ENCODE measurements around the gene ERICH2. TPM values are rescaled to one million over a fixed set of nuclear protein-coding genes. Genes with fewer than 3 reads are reported as not detected.

The ERICH2 gene
- polyA plus RNA-seq, 12 donors = 0.62 to 2.4 (median 0.92) TPM; not detected in 3

- no peak for DNase-seq
Measured at GRCh38 chr2:170817093-170818035, 47.2 kb downstream of the ERICH2 start.

DNA sequence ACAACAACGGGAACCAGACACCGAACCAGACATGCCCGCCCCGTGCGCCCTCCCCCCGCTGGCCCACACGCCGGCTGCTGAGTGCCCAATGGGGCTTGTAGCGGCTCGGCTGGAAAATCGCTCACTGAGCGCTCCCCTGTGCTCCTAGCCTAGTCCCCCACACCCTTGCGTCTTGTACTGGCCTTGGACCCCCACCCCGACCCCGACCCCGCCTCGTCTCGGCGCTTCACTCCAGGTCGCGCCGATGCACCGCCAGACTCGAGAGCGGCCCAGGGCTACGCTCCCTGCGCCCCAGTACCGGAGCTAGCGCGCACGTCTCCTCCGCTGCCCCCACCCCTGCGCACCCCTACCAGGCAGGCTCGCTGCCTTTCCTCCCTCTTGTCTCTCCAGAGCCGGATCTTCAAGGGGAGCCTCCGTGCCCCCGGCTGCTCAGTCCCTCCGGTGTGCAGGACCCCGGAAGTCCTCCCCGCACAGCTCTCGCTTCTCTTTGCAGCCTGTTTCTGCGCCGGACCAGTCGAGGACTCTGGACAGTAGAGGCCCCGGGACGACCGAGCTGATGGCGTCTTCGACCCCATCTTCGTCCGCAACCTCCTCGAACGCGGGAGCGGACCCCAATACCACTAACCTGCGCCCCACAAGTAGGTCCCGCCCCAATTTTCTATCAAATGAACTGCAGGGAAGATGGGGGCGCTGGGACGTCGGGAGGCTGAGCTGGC lies 48.0 kb downstream of the ERICH2 start:
- DNase-seq = no peak

- DNase-seq = no peak
Measured at GRCh38 chr2:170818752-170819470, 48.7 kb downstream of the ERICH2 start.

- no peak for DNase-seq
Measured at GRCh38 chr2:170819680-170820664, 49.8 kb downstream of the ERICH2 start.

- DNase-seq = no peak
Measured at GRCh38 chr2:170820757-170821530, 50.8 kb downstream of the ERICH2 start.

DNA sequence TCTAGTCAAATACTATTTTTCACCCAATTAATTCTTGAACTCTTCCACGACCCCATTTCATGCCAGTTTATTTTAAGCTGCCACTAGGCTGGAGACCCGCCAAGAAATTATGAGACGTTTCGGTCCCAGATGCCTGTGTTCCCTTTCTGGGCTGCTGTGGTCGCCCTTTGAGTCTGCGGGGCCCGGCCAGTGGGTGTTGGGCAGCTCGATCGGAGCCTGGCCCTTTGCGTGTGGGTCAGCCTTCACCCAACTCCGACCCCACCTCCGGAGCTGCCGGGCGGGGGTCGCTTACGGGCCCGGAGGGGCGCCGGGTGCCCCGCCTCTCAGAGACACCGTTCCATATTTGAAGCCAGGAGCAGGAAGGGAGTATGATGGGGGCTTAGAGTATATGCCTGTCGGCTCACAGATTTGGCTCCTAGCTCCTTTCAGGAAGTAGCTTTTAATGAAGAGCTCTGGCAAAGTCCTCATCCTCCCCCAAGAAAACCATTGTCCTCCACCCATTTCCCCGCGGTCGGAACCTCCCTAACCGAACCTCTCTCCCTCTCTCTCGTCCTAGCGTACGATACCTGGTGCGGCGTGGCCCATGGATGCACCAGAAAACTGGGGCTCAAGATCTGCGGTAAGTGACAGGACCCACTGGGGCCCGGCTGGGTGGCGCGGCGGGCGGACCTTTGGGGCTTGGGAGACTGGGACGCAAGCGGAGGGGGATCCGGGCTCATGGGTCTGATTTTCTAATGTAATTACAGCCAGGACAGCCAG lies 51.5 kb downstream of the ERICH2 start:
- DNase-seq = no peak

DNA sequence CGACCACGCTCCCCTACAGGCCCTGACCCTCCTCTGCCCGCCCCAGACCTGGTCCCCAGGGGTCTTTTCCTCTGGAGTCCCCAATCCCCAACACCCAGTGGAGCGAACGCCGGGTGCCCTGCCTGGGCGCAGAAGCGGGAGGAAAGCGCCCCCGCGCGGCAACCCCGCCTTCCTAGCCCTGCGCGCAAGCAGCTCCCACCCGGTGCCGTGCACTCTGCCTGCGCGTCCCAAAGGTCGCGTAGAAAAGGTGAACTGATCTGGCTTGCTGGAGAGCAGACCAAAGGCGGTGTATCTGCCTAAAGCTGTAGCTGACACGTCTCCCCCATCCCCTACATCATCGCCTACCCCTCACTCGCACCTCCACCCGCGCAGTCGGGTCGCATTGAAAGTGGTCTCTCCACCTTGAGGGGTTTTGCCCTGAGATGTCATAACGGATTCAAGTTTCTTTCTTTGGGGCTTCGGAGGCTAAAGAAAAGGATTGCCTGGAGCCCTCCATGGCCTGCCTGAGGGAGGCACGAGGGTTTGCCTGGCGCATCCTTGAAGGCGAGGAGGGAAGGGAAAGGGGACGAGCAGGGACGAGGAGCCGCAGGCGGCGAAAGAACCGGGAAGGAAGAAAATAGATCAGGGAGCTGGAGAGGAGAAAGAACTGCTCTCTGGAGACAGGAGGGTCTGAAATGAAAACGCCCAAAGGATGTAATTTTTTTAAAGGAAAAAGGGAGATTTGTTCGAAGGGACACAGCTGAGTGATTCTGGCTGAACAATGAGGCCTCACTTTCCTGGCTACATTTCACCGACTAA lies 52.3 kb downstream of the ERICH2 start:
- no peak for DNase-seq

DNA sequence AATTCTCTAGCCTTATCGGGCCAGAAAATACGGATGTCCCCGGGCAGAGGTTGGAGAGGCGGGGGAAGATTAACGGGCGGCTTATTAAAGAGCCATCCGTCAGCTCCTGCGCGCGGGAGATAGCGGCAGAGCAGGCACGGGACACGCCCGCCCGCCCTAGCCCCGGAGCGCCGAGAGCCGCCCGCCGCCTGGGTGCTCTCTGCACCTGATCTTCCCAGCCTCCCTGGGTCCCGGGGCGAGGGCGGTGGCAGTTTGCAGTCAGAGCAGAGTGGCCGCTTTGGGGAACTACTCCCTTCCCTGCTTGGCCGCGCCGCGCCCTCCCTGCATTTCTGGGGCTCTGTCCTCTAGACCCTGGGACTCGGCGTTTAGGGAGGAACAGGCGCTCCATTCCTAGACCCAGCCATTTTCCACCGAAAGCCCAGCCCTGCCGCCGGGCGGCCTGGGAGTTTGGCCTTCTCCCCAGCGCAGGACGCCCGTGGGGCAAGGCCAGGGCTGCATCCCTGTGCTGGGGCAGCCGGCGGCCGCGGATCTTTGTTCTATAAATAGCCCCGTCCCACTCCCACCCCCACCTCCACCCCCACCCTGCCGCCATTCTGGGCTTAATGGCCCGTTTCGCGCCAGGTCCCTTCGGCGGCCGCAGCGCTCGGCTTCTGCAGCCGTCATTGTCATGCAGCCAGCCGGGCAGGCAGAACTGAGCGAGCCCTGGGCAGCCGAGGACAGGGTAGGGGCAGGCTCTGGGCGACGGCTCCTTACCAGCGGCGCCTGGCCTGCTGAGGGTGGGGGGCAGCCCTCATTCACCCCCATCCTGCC lies 53.1 kb downstream of the ERICH2 start:
- no peak for DNase-seq

DNA sequence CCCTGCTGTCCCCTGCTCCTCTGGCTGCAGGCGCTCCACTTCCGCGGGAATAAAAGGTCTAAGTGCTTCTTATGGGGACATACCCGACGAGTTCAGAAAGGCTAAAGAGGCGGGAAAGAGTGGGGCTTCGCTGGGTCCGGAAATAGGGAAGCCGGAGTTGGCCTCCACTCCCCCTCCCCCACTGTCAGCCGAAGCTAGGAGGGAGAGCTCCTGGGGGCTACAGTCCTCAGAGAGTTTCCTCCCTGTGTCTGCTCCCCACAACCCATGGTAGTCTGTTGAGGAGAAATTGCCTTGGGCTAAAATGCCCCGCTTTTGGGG lies 53.7 kb downstream of the ERICH2 start:
- DNase-seq = no peak

DNA sequence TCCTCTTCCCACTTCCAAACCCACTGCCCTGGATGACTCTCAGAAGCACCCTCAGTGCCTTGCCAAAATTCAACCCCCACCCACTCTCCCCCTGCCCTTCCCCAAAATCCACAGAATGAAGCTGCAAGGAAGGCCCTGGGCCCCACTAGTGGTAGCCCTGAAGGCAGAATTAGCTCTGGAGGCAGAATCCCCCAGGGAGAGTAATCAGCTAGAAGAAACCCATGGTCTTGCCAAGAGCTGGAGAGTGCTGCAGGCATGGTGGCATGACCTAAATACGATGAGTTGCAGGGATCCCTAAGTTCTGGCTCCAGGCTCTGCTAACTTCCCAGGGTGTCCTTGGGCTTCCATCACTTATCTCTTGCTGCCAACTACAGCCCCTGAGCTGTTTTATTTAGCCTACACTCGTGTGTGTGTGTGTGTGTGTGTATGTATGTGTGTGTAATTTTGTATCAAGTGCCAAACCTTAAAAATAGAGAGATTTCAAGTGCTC lies 54.4 kb downstream of the ERICH2 start:
- DNase-seq = no peak

- no peak for DNase-seq
Measured at GRCh38 chr2:170827841-170828532, 57.8 kb downstream of the ERICH2 start.

DNA sequence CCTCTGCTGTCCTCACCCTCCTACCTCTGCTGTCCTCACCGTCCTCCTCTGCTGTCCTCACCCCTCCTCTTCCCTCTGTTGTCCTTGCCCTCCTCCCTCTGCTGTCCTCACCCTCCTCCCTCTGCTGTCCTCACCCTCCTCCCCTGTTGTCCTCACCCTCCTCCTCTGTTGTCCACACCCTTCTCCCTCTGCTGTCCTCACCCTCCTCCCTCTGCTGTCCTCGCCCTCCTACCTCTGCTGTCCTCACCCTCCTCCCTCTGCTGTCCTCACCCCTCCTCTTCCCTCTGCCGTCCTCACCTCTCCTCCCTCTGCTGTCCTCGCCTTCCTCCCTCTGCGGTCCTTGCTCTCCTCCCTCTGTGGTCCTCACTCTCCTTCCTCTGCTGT lies 58.3 kb downstream of the ERICH2 start:
- DNase-seq = no peak

DNA sequence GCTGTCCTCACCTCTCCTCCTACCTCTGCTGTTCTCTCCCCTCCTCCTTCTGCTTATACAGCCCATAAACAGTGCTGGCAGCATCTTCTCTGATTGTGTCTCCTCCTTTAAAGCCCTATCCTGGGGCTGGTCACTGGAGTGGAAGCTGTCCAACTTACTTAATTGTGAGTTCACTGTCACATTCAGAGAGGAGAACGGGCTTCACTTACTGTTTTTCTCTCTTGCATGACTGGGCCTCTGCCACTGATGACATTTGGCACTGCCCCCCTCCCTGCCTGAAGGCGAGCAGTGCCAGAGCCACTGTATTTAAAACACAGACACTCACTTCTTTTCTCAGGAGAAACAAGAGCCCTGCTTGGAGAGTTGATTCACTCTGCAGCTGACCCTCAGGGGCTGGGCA lies 58.9 kb downstream of the ERICH2 start:
- no peak for DNase-seq

DNA sequence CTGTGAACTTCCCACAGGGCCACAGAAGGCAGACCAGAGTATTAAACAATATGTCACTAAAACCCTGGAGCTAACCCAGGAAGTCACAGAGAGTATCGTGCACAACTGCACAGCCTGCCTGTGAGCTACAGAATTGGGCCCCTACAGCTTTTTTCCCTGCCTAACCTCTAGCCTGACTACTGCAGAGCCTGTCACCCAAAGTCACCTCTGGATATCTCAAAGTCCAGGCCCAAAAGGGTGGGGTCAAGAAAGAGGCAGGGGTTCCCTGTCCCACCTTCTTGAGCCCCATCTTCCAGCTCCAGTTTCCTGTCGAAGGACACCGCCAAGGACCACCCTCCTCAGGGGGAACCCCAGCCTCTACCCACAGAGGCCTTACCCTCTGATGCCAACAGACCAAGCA lies 60.0 kb downstream of the ERICH2 start:
- DNase-seq = no peak

DNA sequence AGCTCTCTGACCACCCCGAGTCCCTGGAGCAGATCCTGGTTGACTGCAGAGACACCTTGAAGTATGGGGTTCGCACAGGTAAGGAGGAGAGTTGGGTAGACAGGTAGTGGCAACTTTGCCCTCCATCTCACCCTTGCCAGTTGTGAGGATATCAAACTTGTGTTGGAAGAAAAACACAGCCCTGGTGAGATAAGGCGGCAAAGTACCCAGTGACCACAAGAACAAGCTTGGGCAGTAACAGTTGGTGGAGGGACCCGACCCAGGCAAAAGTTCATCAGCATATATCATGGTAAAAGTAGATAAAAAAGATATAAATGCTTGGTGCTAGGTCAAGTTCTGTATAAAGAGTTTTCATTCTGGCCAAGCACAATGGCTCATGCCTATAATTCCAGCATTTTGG lies 60.9 kb downstream of the ERICH2 start:
- DNase-seq = no peak

DNA sequence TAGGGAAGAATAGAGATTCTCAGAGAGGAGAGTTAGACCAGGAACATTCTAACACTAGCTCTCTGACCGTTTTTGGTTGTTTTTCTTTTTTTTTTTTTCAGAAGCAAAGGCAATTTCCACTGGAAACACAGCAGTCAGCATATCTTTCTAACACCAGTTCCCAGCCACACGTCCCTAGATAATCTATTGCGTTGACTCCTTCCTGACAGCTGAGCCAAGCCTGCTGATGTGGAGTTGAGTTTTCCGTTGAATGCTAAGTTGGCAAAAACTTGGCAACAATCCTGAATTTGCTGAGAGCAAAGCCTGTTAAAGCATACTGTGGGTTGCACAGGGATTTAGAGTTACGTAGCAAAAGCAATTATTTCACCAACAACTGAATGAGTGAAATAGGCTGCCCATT lies 65.8 kb downstream of the ERICH2 start:
- DNase-seq = no peak

GRCh38 chr2:170840717-170841210 lies 70.6 kb downstream of the ERICH2 start:
- DNase-seq = no peak

All from muscle of arm (tissue), 12 donors.